Astrocyte of the spinal cord (primary cell): ENCODE measurements around the gene IGLL1.
"Not testable (repeated sequence)": the region's sequence is repeated elsewhere in the genome, so short reads cannot be mapped to it uniquely, and the experiment has no call there.

Experiments used
- DNase-seq: peaks from one replicate; pipeline ENCODE4 v3.0.0; 2011; ENCODE audit warnings: low read depth, low spot score
- H3K4me3 ChIP-seq: 2 replicates; pipeline ENCODE4 v1.5.1; 2011; ENCODE audit warnings: low read depth, mild to moderate bottlenecking, low read length, moderate library complexity
- CTCF ChIP-seq: IDR thresholded peaks from 2 replicates; pipeline ENCODE4 v1.5.1; 2012; ENCODE audit warnings: low read depth, mild to moderate bottlenecking, low read length, inconsistent platforms
- in situ Hi-C: cut with HindIII; loops from 2 replicates; pipeline ENCODE4 v1.10.0; 2017; ENCODE audit warnings: low sequenced_read_pairs

IGLL1 gene

GRCh38 chr22:23548501-23549197 lies 31.4 kb downstream of the IGLL1 start:
- H3K4me3 ChIP-seq: no peak overlapping the region
- no peak for TF ChIP-seq CTCF
- DNase-seq: no peak
- in situ Hi-C loops: no loop called here

- H3K4me3 ChIP-seq: no peak overlapping the region
- no peak for TF ChIP-seq CTCF
- in situ Hi-C loops: no loop called here
- no peak for DNase-seq
These were observed 32.1 kb downstream of the IGLL1 start for GRCh38 chr22:23547818-23548500.

GRCh38 chr22:23547382-23547781 lies 32.7 kb downstream of the IGLL1 start:
- in situ Hi-C loops, H3K4me3 ChIP-seq, DNase-seq: not testable (repeated sequence)

GRCh38 chr22:23544852-23545251 lies 35.2 kb downstream of the IGLL1 start:
- DNase-seq: no peak
- no peak overlapping the region for H3K4me3 ChIP-seq
- TF ChIP-seq CTCF: no peak
- in situ Hi-C loops: no loop called here

- H3K4me3 ChIP-seq, in situ Hi-C loops, DNase-seq: not testable (repeated sequence)
These were observed 36.5 kb downstream of the IGLL1 start for GRCh38 chr22:23543506-23544000.

GRCh38 chr22:23542933-23543332 lies 37.2 kb downstream of the IGLL1 start:
- no peak for DNase-seq
- TF ChIP-seq CTCF: no peak
- H3K4me3 ChIP-seq: no peak overlapping the region
- in situ Hi-C loops: no loop called here

GRCh38 chr22:23542391-23542790 lies 37.7 kb downstream of the IGLL1 start:
- in situ Hi-C loops, H3K4me3 ChIP-seq, DNase-seq: not testable (repeated sequence)

GRCh38 chr22:23541849-23542281 lies 38.2 kb downstream of the IGLL1 start:
- TF ChIP-seq CTCF: peak; percentile 53
- DNase-seq, in situ Hi-C loops, H3K4me3 ChIP-seq: not testable (repeated sequence)

- in situ Hi-C loops, DNase-seq, H3K4me3 ChIP-seq: not testable (repeated sequence)
These were observed 39.3 kb downstream of the IGLL1 start for GRCh38 chr22:23540837-23541236.

- H3K4me3 ChIP-seq, DNase-seq, in situ Hi-C loops: not testable (repeated sequence)
These were observed 40.3 kb downstream of the IGLL1 start for GRCh38 chr22:23539839-23540198.
